Measurements from ENCODE around the gene ULBP3.

DNA sequence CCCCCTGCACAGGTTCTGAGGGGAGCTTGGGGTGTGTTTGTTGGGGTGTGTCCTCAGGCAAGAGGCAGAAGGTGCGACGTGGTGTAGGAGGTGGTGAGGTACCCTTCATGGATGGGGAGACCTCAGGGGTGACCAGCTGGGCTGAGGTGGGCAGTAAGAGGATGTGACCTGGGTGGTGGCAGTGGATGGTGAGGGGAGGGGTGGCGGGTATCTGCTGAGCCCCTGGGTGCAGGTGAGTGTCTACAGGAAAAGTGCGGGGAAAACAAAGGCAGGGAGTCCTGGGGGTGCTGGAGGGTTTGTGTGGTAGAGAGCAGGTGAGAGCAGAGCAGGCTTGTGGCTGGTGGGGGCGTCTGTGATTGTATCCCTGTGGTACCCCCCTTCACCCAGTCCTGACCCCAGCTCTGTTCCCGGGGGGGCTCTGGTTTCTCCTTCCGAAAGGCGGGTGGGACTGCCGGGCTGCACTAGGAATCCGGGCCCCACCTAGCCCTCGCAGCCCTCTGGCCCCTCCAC, 44.2 kb downstream of the ULBP3 start:
- TF ChIP-seq, protein P1, sequence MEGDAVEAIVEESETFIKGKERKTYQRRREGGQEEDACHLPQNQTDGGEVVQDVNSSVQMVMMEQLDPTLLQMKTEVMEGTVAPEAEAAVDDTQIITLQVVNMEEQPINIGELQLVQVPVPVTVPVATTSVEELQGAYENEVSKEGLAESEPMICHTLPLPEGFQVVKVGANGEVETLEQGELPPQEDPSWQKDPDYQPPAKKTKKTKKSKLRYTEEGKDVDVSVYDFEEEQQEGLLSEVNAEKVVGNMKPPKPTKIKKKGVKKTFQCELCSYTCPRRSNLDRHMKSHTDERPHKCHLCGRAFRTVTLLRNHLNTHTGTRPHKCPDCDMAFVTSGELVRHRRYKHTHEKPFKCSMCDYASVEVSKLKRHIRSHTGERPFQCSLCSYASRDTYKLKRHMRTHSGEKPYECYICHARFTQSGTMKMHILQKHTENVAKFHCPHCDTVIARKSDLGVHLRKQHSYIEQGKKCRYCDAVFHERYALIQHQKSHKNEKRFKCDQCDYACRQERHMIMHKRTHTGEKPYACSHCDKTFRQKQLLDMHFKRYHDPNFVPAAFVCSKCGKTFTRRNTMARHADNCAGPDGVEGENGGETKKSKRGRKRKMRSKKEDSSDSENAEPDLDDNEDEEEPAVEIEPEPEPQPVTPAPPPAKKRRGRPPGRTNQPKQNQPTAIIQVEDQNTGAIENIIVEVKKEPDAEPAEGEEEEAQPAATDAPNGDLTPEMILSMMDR (IDR thresholded peaks at IDR 0.05): no peak
- no peak for TF ChIP-seq POLR2A (IDR thresholded peaks at IDR 0.05)
